Psoas muscle (tissue), 8 donors: ENCODE results near the gene OR2T1. TPM values are rescaled to one million over a fixed set of nuclear protein-coding genes. Genes with fewer than 3 reads are reported as not detected.

Experiments used
- ATAC-seq, 4 donors: fragments of 200-7000 bp; cut with Tn5 transposase; one replicate each; pipeline ENCODE4 v1.9.1; 2020; ENCODE audit warnings: moderate library complexity in 3 of 4, mild to moderate bottlenecking in 2 of 4
- DNase-seq, 2 donors: peaks; one replicate each; pipeline ENCODE4 v3.0.0-alpha.2; 2020
- H3K27ac ChIP-seq: fragments of 200-600 bp; one replicate; pipeline ENCODE4 v1.8.0; 2022
- H3K27me3 ChIP-seq, 3 donors: fragments of 200-600 bp in 1 of 3; one replicate each; pipeline versions ENCODE4 v1.6.1 to v1.8.0; 2013 to 2022; ENCODE audit warnings: low read length in 2 of 3, mild to moderate bottlenecking in 2 of 3, moderate library complexity in 1 of 3; ENCODE audit not compliant: insufficient read depth in 3 of 3
- H3K36me3 ChIP-seq, 2 donors: fragments of 200-600 bp in 1 of 2; one replicate each; pipeline versions ENCODE4 v1.6.1 to v1.8.0; 2013 to 2022; ENCODE audit warnings: low read depth in 1 of 2, mild to moderate bottlenecking in 1 of 2, moderate library complexity in 1 of 2; ENCODE audit not compliant: insufficient read depth in 1 of 2
- H3K4me1 ChIP-seq: fragments of 200-600 bp; one replicate; pipeline ENCODE4 v1.8.0; 2022
- H3K4me3 ChIP-seq: fragments of 200-600 bp; one replicate; pipeline ENCODE4 v1.8.0; 2022; ENCODE audit warnings: mild to moderate bottlenecking
- H3K9me3 ChIP-seq: fragments of 200-600 bp; one replicate; pipeline ENCODE4 v1.8.0; 2022
- WGBS, 3 donors: extraction: QIAGEN DNeasy Blood & Tissue Kit; methylation state at CpG; one replicate each; pipeline versions ENCODE4 v1.1.6 to v1.1.7; 2013; 5-methylcytosine and 5-hydroxymethylcytosine counted together
- intact Hi-C, 2 donors: fragments of 100-400 bp; cut with DNase I; formaldehyde crosslinking; loops; one replicate each; pipeline versions ENCODE4 v1.11.0 to v1.14.2; 2022
- long read RNA-seq, 2 donors: library from polyadenylated mRNA; unstranded; transcript quantifications; one replicate each; pipeline ENCODE4 v2.0.0, GENCODE V29; 2021
- polyA plus RNA-seq, 3 donors: library from polyadenylated mRNA; stranded (reverse); fragments of 200-250 nt; gene quantifications; one replicate each; pipeline ENCODE4 v1.2.3, GENCODE V29; 2013
- total RNA-seq, 4 donors: library from RNA; stranded (reverse); fragmentation: NEBNext Ultra II Directional in 2 of 4; extraction: Animal tissue kit (Norgen Biotek cat#: 25700) in 2 of 4; gene quantifications; one replicate each; pipeline versions ENCODE4 v1.2.1 to v1.2.4, GENCODE V29; 2021 to 2023
- TF ChIP-seq, protein P1 (sequence below): fragments of 200-600 bp; IDR thresholded peaks from one replicate; pipeline ENCODE4 v1.8.0; 2022; ENCODE audit warnings: antibody characterized with exemption
- donor health status: healthy with polysubstance abuse.
- donor health status: DM: no; HTN: no; CAD: no; lungs with moderate emphysema.
- donor health status: Bipolar disorder and iron deficiency.
- donor health status: healthy.
- donor health status: DM: yes; HTN: yes; CAD: no.
- donor health status: DM: no; HTN: no; CAD: no.
- donor health status: DM: no; HTN: no; CAD: no.
- donor health status: DM: yes; HTN: yes; CAD: no.

OR2T1 gene, protein sequence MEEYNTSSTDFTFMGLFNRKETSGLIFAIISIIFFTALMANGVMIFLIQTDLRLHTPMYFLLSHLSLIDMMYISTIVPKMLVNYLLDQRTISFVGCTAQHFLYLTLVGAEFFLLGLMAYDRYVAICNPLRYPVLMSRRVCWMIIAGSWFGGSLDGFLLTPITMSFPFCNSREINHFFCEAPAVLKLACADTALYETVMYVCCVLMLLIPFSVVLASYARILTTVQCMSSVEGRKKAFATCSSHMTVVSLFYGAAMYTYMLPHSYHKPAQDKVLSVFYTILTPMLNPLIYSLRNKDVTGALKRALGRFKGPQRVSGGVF
- total RNA-seq = not detected
- polyA plus RNA-seq = not detected
- long read RNA-seq, donor 1 = 0 reads
- long read RNA-seq, donor 2 = 0 reads

DNA sequence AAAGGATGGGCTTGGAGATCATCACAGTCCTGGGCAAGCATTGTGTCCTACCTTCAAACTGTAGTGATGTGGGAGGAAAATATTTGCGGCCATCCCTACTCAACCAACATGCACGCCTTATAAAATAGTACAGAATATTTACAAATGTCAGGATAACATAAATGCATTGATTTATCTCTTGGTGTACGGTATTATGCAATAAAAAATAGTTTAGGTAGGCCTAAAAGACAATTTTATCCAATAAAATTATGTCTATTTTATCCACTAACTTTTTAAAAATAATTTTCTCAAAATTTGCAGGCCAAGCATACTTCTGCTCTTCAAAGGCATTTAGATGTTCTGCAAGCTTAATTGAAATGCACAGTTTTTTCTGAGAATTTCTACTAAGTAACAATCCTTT is at the start of gene OR2T1:
Gene OR2T1 (plus strand): TSS at position 301 of the 400 bp plus-strand sequence. CDS start 3,100 bp downstream, outside the sequence.
- Histone ChIP-seq H3K9me3 (no peaks in the 10 kb centered on the region), H3K27me3 (no peaks in the 10 kb centered on the region), H3K4me3 (no peak within 1 kb of the TSS), H3K4me1 (no peaks in the 10 kb centered on the region), H3K27ac (no peak within 1 kb of the TSS), H3K36me3 (no peaks in the 10 kb centered on the region)
- ATAC-seq (no peak), DNase-seq (no peak)
- WGBS, 3 donors = 61 to 73% (median 71%) methylated on average over 3 of the region's 3 CpGs
- intact Hi-C loops = no loop called here
- TF ChIP-seq, protein P1, sequence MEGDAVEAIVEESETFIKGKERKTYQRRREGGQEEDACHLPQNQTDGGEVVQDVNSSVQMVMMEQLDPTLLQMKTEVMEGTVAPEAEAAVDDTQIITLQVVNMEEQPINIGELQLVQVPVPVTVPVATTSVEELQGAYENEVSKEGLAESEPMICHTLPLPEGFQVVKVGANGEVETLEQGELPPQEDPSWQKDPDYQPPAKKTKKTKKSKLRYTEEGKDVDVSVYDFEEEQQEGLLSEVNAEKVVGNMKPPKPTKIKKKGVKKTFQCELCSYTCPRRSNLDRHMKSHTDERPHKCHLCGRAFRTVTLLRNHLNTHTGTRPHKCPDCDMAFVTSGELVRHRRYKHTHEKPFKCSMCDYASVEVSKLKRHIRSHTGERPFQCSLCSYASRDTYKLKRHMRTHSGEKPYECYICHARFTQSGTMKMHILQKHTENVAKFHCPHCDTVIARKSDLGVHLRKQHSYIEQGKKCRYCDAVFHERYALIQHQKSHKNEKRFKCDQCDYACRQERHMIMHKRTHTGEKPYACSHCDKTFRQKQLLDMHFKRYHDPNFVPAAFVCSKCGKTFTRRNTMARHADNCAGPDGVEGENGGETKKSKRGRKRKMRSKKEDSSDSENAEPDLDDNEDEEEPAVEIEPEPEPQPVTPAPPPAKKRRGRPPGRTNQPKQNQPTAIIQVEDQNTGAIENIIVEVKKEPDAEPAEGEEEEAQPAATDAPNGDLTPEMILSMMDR = no peak

GRCh38 chr1:248359415-248359814 is 43.4 kb upstream of the OR2T1 start:
- intact Hi-C loops = no loop called here
- ATAC-seq (no peak), DNase-seq (no peak)
- peaks cover 2% of the 10 kb centered on the region for H3K9me3 ChIP-seq
- no peaks in the 10 kb centered on the region for H3K36me3 ChIP-seq
- no peaks in the 10 kb centered on the region for H3K27me3 ChIP-seq
- no peak overlapping the region for H3K27ac ChIP-seq
- H3K4me3 ChIP-seq = no peak overlapping the region
- 73 to 76% (median 75%) methylated on average over 3 of the region's 3 CpGs for WGBS, 3 donors
- TF ChIP-seq, protein P1 = no peak
- H3K4me1 ChIP-seq = no peaks in the 10 kb centered on the region

DNA sequence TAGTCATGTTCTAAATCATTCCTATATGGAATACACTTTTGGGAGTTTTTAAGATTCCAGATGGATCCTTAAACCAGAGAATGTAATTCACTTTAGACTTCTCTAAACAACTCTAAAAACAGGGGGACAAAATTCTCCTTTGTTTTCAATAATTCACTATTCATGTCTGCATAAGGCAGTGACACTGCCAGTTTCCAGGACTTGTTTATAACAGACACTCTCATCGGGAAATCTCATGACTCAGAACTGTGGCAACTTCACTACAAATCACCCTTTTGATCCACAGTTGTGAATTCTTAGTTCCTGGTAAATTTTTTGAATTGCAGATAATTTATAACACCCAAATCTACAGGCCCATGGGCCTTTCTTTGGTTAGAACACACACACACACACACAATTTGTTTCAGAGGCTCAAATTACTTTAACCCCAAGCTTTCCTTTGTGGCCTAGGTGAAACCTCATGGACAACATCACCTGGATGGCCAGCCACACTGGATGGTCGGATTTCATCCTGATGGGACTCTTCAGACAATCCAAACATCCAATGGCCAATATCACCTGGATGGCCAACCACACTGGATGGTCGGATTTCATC is 41.6 kb upstream of the OR2T1 start, which contains the start of gene OR2T4:
Gene OR2T4 (plus strand): TSS at position 545 of the 595 bp plus-strand sequence. CDS start 0 bp downstream, at position 545.
- Histone ChIP-seq H3K4me1 (no peaks in the 10 kb centered on the region), H3K27ac (no peak within 1 kb of the TSS), H3K27me3 (no peaks in the 10 kb centered on the region), H3K4me3 (no peak within 1 kb of the TSS), H3K36me3 (no peaks in the 10 kb centered on the region), H3K9me3 (peaks cover 11% of the 10 kb centered on the region)
- TF ChIP-seq, protein P1 = no peak
- 35 to 49% (median 45%) methylated on average over 3 of the region's 3 CpGs for WGBS, 3 donors
- DNase-seq (no peak), ATAC-seq (no peak)
- intact Hi-C loops = no loop called here

GRCh38 chr1:248366609-248367008 is 36.2 kb upstream of the OR2T1 start:
- no peak for DNase-seq
- no peaks in the 10 kb centered on the region for H3K27me3 ChIP-seq
- peaks cover 16% of the 10 kb centered on the region for H3K9me3 ChIP-seq
- no peak overlapping the region for H3K27ac ChIP-seq
- intact Hi-C loops = no loop called here
- TF ChIP-seq, protein P1 = no peak
- ATAC-seq = no peak
- no peaks in the 10 kb centered on the region for H3K36me3 ChIP-seq
- H3K4me3 ChIP-seq = no peak overlapping the region
- no peaks in the 10 kb centered on the region for H3K4me1 ChIP-seq
